Fibroblast of skin of left quadriceps (primary cell): ENCODE results near the gene PRR33.
"Not testable (repeated sequence)": the region's sequence is repeated elsewhere in the genome, so short reads cannot be mapped to it uniquely, and the experiment has no call there.

Source experiments
- DNase-seq, 2 experiments: peaks; one replicate each; pipeline ENCODE4 v3.0.0-alpha.2; 2013; ENCODE audit warnings: low read depth in 2 of 2

PRR33 gene

GRCh38 chr11:1889224-1889930 lies 2.3 kb downstream of the PRR33 start:
- DNase-seq = no peak

- DNase-seq = no peak
Measured at GRCh38 chr11:1888811-1889210, 2.9 kb downstream of the PRR33 start.

- no peak for DNase-seq
Measured at GRCh38 chr11:1888347-1888753, 3.3 kb downstream of the PRR33 start.

- no peak for DNase-seq
Measured at GRCh38 chr11:1887451-1888346, 4.0 kb downstream of the PRR33 start.

- DNase-seq = not testable (repeated sequence)
Measured at GRCh38 chr11:1886551-1886950, 5.1 kb downstream of the PRR33 start.

GRCh38 chr11:1884303-1884700 lies 7.4 kb downstream of the PRR33 start:
- no peak for DNase-seq

- DNase-seq = no peak
Measured at GRCh38 chr11:1883346-1884302, 8.1 kb downstream of the PRR33 start.

- peak in 1 of 2 experiments; percentile 36 for DNase-seq
Measured at GRCh38 chr11:1882265-1883238, 9.1 kb downstream of the PRR33 start.

GRCh38 chr11:1881442-1882264 lies 10.0 kb downstream of the PRR33 start:
- DNase-seq = no peak

GRCh38 chr11:1880746-1881441 lies 10.8 kb downstream of the PRR33 start:
- DNase-seq = no peak

GRCh38 chr11:1879941-1880720 lies 11.6 kb downstream of the PRR33 start:
- no peak for DNase-seq

GRCh38 chr11:1879342-1879940 lies 12.3 kb downstream of the PRR33 start:
- no peak for DNase-seq

- DNase-seq = no peak
Measured at GRCh38 chr11:1878137-1879031, 13.3 kb downstream of the PRR33 start.

- no peak for DNase-seq
Measured at GRCh38 chr11:1877211-1878136, 14.2 kb downstream of the PRR33 start.

GRCh38 chr11:1876361-1877063 lies 15.2 kb downstream of the PRR33 start:
- no peak for DNase-seq
